HG02870 (cell line): ENCODE measurements around the gene SMIM8.

Experiments used
- ATAC-seq: cut with Tn5 transposase; IDR thresholded peaks from one replicate; pipeline ENCODE4 v1.9.1; 2021; ENCODE audit warnings: mild to moderate bottlenecking, moderate library complexity; ENCODE audit not compliant: unreplicated experiment

The SMIM8 gene

DNA sequence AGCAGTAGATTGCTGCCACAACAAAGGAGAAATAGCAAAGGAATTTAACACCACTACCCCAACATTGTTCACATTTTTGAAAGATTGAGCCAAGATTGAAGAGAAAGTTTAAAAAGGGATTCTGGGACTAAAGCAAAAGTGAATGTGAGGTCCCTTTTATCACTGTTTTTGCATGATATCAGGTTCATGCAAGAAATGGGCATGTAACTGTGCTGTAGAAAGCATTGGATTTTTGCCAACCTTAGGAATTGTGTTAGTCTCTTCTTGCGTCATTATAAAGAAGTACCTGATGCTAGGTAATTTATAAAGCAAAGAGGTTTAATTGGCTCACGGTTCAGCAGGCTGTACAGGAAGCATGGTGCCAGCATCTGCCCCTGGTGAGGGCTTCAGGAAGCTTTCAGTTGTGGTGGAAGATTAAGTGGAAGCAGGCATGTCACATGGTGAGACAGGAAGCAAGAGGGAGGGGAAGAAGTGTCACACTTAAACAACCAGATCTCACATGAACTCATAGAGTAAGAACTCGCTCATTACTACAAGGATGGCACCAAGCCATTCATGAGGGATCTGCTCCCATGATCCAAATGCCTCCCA, 11.3 kb downstream of the SMIM8 start:
- no peak for ATAC-seq

DNA sequence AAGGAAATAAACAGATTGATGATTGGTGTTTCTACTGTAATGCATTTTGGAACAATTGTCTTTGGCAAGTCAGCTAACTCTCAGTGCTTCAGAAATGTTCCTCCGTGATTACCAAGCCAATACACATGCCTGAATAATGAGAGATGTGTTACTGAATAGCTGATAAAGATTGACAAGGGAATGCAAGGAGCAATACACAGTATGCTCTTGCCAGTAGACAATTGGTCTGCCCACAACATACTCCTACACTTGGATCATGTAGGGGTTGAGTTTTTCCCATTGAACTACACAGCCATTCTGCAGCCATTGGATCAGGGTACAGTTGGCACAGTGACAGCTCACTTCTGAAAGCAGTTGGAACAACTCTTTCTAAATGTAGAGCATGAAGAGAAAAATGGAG, 12.3 kb downstream of the SMIM8 start:
- ATAC-seq, result no peak

GRCh38 chr6:87336367-87336766, 14.0 kb downstream of the SMIM8 start:
- ATAC-seq, result no peak

DNA sequence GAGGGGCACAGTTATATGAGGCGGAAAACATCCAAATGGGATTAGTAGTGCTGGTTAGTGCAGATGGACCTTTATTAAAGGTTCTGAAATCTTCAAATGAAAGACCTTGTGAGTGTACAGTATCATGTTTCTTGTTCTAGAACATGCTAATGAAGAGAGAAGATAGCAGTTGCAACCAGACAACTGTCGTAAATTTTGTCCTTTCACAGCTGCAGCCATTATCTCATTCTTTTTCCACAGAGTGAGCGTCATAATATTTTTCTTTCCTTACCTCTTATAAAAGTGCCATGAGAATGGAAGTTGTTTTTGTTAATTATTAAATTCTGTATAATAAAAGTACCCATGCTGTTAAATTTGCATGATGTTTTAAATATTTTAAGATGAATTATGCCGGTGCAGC, 17.8 kb downstream of the SMIM8 start:
- ATAC-seq, result no peak

DNA sequence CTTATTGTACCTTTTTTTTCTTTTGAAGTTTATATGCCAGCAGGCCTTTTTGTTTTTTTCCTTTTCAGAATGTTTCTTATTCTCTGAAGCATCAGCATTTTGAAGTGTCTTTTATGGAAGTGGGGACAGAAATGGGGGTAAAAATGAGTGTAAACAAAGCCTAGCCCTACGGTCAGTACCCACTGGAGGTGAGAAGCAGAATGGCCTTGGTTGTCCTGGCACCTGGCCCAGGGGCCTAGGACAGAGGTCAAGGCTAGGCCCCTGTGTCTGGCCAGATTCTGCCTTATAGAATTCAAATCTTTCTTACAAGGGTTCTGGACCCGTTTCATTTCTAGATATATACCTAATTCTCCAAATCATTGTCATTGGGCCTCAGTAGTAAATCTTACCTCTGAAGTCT, 18.8 kb downstream of the SMIM8 start:
- no peak for ATAC-seq

GRCh38 chr6:87341899-87342298, 19.5 kb downstream of the SMIM8 start:
- peak; percentile 88 for ATAC-seq

- no peak for ATAC-seq
These were observed 20.4 kb downstream of the SMIM8 start for GRCh38 chr6:87342829-87343228.

DNA sequence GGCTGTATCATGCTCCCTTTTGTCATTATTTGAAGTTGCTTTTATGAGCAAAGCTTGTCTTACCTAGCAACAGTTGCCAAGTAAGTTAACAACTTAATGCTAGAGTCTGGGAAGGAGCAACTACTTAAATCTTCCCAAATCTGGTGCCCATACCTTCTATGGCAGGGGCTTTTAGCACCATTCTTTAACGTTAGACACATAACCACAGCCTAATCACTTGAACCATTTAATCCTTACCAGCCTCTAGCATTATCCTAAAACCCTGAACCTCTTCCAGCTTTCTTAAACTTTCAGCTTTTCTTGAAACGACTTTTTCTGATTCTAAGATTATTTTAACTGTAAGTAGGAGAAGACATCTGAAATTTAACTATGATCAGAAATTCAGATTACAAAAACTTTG, 22.3 kb downstream of the SMIM8 start, which contains the start of gene C6orf163:
TSS of gene C6orf163 (plus strand) at position 83 of the 400 bp plus-strand sequence. CDS start at position 370, 287 bp downstream.
- ATAC-seq, result no peak

DNA sequence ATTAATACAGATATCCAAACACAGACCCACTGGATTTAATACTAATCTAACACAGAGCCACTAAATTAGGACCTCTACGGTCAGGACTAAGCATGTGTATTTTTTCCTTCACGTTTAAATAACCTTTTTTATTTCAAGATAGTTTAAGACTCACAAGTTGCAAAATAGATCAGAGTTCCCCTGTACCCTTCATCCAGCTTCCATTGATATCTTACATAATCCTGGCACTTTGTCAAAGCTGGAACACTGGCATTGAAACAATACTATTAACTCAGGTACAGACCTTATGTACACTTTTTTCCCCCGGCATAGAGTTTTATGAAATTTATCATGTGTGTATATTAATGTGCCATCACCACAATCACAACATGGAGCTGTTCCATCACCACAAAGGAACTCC, 24.3 kb downstream of the SMIM8 start:
- no peak for ATAC-seq

DNA sequence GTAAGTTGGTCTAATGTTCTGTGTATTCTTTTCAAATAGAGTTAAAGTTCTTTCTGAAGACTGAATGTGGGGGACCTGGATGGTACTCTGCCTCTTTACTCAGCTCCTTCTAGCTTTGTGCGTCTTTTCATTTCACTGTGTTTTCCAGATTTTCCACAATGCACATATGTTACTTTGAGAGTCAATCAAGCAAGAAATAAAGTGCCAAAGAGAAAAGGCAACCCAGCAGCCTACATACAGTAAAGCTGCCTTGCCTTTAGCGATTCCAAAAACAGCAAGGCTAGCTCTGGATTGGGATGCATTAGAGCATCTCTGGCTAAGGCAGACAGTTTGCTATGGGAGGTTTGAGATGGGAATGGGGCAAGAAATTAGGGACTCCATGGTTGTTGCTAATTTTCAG, 27.5 kb downstream of the SMIM8 start:
- no peak for ATAC-seq

DNA sequence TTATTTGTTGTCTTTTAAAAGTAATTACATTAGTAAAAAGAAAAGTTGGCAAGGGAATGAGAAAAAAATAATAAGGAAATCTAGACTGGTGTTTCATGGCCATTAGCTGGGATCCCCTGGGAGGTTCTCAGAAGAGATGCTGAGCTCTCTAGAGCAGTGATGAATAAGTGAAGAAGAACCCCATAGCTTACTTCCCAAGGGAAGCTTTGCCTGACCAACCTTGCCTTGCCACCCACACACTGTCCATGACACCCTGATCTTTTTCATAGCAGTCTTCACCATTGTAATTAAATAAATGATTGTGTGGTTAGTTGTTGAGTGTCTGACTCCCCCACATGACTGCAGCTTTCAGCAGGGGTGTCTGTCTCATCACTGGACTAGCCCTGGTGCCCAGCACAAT, 28.1 kb downstream of the SMIM8 start:
- ATAC-seq, result no peak

GRCh38 chr6:87351583-87351982, 29.2 kb downstream of the SMIM8 start:
- no peak for ATAC-seq

- ATAC-seq, result no peak
These were observed 33.8 kb downstream of the SMIM8 start for GRCh38 chr6:87356181-87356580.

GRCh38 chr6:87357479-87358196, 35.2 kb downstream of the SMIM8 start:
- no peak for ATAC-seq

- ATAC-seq, result no peak
These were observed 42.3 kb downstream of the SMIM8 start for GRCh38 chr6:87364602-87365252.

DNA sequence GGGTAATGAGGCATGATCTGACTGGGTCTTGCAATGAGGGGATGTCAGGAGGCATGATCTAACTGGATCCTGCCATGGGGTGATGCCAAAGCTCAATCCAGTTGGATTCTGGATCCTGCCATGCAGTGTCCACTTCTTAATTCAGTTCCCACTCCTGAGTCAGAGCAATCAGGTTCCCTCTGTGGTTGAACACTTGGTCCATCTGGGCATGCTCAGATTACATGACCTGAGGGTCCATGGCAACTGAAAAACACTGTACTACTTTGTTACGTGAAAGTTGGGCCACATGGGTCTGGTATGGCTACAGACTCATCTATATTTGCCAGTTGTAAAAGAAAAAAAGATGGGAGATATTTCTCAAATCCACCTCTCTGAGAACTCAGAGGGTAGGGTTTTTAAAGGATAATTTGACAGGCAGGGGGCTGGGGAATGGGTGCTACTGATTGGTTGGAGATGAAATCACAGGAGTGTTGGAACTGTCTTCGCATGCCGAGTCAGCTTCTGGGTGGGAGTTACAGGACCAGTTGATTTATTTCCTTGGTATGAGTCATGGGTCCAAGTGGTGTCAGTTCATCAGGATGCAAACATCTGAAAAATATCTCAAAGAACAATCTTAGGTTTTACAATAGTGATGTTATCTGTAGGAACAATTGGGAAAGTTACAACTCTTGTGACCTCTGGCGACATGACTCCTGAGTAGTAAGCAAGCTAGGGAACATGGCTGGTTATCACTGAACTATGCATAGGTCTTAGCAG, 43.9 kb downstream of the SMIM8 start:
- no peak for ATAC-seq

DNA sequence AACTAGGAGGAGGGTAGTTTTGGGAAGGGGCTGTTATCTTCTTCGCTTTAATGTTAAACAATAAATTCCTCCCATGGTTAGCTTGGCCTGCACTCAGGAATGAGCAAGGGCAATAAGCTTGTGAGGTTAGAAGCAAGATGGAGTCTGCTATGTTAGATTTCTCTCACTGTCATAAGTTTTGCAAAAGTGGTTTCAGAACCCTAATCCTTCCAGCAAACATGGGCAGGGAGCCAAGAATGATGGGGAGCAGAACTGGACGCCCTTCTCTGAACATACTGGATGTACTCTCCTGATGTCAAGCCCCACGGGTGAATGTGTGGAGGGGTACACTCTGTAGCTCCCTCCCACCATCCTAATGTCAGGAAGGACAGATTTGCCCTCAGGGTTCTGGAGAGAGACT, 44.5 kb downstream of the SMIM8 start:
- ATAC-seq, result no peak

- no peak for ATAC-seq
These were observed 51.0 kb downstream of the SMIM8 start for GRCh38 chr6:87373377-87373776.

- ATAC-seq, result no peak
These were observed 52.9 kb downstream of the SMIM8 start for GRCh38 chr6:87375315-87375714.

DNA sequence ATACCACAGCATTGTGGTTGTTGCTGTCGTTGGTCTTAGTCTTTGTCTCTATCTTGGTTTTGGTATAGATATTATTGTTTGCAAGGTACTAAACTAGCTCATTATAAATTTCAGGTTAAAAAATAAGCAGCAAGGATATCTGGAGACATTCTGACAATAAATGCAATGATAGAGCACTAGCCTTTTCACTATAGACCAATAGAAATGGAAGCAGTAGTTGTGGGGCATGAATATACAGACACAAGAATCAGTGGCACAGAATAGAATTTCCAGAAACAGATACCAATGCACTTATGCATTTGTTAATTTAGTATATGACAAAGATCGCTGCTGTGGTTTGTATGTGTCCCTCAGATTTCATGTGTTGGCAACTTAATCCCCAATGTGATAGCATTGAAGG, 54.3 kb downstream of the SMIM8 start:
- ATAC-seq, result no peak

- ATAC-seq, result no peak
These were observed 56.6 kb downstream of the SMIM8 start for GRCh38 chr6:87378947-87379346.

DNA sequence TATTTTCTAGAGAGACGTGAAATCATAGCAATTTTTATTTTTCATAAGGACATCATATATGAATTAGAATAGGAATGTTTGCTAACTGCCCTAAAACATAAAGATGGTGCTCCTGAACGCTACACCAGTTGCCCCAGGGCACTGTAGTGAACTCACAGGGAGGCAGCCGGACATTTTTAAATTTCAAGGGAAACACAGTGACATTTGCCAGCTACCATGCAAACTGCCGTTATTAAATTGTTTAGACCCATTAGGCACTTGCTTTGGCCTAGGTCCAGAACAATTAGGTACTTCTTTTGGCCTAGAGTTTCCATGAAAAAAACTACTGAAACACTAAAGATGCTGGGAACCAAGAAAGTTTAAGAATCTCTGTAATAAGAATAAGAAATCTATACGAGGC, 60.5 kb downstream of the SMIM8 start:
- no peak for ATAC-seq
